ENCODE measurements around the gene TMEM14A.
"Not testable (repeated sequence)": the region's sequence is repeated elsewhere in the genome, so short reads cannot be mapped to it uniquely, and the experiment has no call there.

TMEM14A gene

GRCh38 chr6:52686878-52687699 is 16.2 kb downstream of the TMEM14A start:
- H2AFZ ChIP-seq (ENCODE audit: low read depth, low read length), result no peak overlapping the region
- H3K27me3 ChIP-seq (ENCODE audit: insufficient read depth, low read length), result no peaks in the 10 kb centered on the region
- no peaks in the 10 kb centered on the region for H3K36me3 ChIP-seq (ENCODE audit: insufficient read depth, low read length)
- no peaks in the 10 kb centered on the region for H3K4me1 ChIP-seq (ENCODE audit: insufficient read depth, low read length)
- no peak overlapping the region for H3K4me3 ChIP-seq (ENCODE audit: low read length)
- no peaks in the 10 kb centered on the region for H3K9me3 ChIP-seq (ENCODE audit: low read length)

DNA sequence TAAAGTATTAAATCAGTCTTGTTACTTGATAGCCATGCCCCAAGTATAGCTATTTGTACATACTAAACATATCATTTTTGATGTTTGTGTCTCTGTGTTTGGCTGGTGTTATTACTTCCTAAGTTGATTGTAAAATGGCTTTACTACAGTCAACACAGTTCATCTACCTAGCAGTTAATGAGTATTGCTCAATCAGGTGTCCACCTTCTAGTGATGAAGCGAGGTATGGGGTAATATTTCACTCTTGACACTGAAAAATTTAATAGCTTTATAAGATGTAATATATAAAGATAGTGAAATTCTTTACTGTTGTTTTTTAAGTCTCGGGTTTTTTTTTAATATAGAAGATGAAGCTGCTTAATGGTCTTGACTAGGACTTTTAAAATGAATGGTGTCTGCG is 18.9 kb downstream of the TMEM14A start:
- Histone ChIP-seq H3K4me1 (ENCODE audit: insufficient read depth, low read length) (no peaks in the 10 kb centered on the region), H3K27me3 (ENCODE audit: insufficient read depth, low read length) (no peaks in the 10 kb centered on the region), H3K4me3 (ENCODE audit: low read length) (no peak overlapping the region), H2AFZ (ENCODE audit: low read depth, low read length) (no peak overlapping the region), H3K36me3 (ENCODE audit: insufficient read depth, low read length) (no peaks in the 10 kb centered on the region), H3K9me3 (ENCODE audit: low read length) (no peaks in the 10 kb centered on the region)

DNA sequence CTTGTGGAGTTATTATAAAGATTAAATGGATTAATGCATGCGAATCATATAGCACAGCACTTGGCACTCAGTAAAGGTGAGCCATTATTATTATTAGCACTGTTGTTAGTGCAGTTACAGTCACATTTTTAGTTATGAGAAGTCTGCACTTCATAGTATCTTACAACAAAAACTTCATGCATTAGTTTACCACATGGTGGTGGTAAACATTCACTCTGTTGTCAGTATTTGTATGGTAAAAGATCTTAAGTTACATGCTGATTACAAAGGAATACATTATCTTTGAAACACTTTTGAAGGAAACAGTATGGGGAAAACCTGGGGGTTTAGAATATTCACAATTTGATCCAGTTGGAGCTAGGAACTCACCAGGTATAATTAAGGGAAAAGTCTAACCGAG is 20.8 kb downstream of the TMEM14A start:
- H3K4me3 ChIP-seq (ENCODE audit: low read length), result no peak overlapping the region
- no peaks in the 10 kb centered on the region for H3K36me3 ChIP-seq (ENCODE audit: insufficient read depth, low read length)
- no peak overlapping the region for H2AFZ ChIP-seq (ENCODE audit: low read depth, low read length)
- no peaks in the 10 kb centered on the region for H3K27me3 ChIP-seq (ENCODE audit: insufficient read depth, low read length)
- no peaks in the 10 kb centered on the region for H3K4me1 ChIP-seq (ENCODE audit: insufficient read depth, low read length)
- H3K9me3 ChIP-seq (ENCODE audit: low read length), result no peaks in the 10 kb centered on the region

DNA sequence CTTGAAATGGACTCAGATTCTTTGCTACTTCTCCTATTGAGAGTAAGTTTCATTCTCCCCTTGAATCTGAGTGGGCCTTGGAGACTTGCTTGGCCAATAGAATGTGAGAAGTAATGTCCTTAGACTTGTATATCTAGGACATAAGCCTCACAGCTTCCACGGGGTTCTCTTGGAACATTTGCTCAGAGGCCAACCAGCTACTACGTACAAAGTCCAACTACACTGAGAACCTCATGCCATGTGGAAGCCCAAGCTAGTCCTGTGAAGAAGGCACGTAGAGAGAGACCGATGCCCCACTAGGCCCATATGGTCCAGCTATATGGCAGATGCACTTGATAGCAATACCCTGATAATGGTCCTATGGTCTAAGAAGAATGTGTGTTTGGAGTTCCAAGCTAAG is 22.9 kb downstream of the TMEM14A start:
- Histone ChIP-seq H3K36me3 (ENCODE audit: insufficient read depth, low read length) (no peaks in the 10 kb centered on the region), H3K4me3 (ENCODE audit: low read length) (no peak overlapping the region), H2AFZ (ENCODE audit: low read depth, low read length) (no peak overlapping the region), H3K4me1 (ENCODE audit: insufficient read depth, low read length) (no peaks in the 10 kb centered on the region), H3K27me3 (ENCODE audit: insufficient read depth, low read length) (no peaks in the 10 kb centered on the region), H3K9me3 (ENCODE audit: low read length) (no peaks in the 10 kb centered on the region)

DNA sequence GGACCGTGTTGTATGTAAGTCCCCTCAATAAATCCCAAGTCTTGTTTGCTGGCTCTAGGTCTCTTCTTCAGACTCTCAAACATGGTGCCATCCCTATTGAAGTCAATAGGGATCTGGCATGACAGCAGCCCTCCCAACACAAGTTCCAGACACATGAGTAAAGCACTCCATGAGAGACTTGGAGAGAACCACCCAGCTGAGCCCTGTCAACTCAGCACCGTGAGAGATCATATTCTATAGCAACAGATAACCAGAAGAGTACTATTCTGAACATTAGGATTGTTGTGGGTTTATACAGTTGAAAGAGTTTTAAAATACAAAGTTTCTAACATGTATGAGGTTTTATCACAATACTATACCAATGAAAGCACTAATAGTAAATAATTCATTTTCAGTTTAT is 23.5 kb downstream of the TMEM14A start:
- no peaks in the 10 kb centered on the region for H3K27me3 ChIP-seq (ENCODE audit: insufficient read depth, low read length)
- no peak overlapping the region for H3K4me3 ChIP-seq (ENCODE audit: low read length)
- H3K4me1 ChIP-seq (ENCODE audit: insufficient read depth, low read length), result no peaks in the 10 kb centered on the region

DNA sequence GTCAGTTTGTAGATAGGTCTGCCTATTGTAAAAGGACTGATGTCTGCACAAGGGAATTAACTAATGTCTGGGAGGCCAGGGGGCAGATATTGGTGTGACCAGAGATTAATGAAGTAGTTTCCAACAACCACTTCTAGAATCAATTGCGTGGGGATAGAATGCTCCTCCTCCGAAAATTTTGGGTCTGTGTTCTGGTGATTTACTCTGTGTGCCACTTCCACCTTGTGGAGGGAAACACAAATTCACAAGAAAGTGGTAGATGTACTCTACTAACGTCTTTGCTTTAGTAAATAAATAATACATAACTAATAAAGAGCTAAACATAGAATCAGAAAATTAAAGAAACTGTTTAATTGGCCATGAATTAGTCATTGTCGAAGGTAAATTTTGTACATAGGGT is 25.5 kb downstream of the TMEM14A start:
- Histone ChIP-seq H3K9me3 (ENCODE audit: low read length) (no peaks in the 10 kb centered on the region), H3K4me1 (ENCODE audit: insufficient read depth, low read length) (no peaks in the 10 kb centered on the region), H3K4me3 (ENCODE audit: low read length) (no peak overlapping the region), H3K36me3 (ENCODE audit: insufficient read depth, low read length) (no peaks in the 10 kb centered on the region), H3K27me3 (ENCODE audit: insufficient read depth, low read length) (no peaks in the 10 kb centered on the region), H2AFZ (ENCODE audit: low read depth, low read length) (no peak overlapping the region)

More for the DNA sequence above, 23.5 kb downstream of the TMEM14A start:
- H3K36me3 ChIP-seq (ENCODE audit: insufficient read depth, low read length), result no peaks in the 10 kb centered on the region
- no peaks in the 10 kb centered on the region for H3K9me3 ChIP-seq (ENCODE audit: low read length)
- no peak overlapping the region for H2AFZ ChIP-seq (ENCODE audit: low read depth, low read length)

GRCh38 chr6:52697903-52698302 is 27.0 kb downstream of the TMEM14A start:
- Histone ChIP-seq H3K27me3 (ENCODE audit: insufficient read depth, low read length) (no peaks in the 10 kb centered on the region), H3K4me3 (ENCODE audit: low read length) (no peak overlapping the region), H3K36me3 (ENCODE audit: insufficient read depth, low read length) (no peaks in the 10 kb centered on the region), H2AFZ (ENCODE audit: low read depth, low read length) (no peak overlapping the region), H3K4me1 (ENCODE audit: insufficient read depth, low read length) (no peaks in the 10 kb centered on the region), H3K9me3 (ENCODE audit: low read length) (no peaks in the 10 kb centered on the region)

- Histone ChIP-seq H3K4me3 (ENCODE audit: low read length) (no peak overlapping the region), H3K27me3 (ENCODE audit: insufficient read depth, low read length) (no peaks in the 10 kb centered on the region), H3K36me3 (ENCODE audit: insufficient read depth, low read length) (no peaks in the 10 kb centered on the region), H3K9me3 (ENCODE audit: low read length) (no peaks in the 10 kb centered on the region), H3K4me1 (ENCODE audit: insufficient read depth, low read length) (no peaks in the 10 kb centered on the region), H2AFZ (ENCODE audit: low read depth, low read length) (no peak overlapping the region)
Measured at GRCh38 chr6:52704060-52704459, 33.1 kb downstream of the TMEM14A start.

DNA sequence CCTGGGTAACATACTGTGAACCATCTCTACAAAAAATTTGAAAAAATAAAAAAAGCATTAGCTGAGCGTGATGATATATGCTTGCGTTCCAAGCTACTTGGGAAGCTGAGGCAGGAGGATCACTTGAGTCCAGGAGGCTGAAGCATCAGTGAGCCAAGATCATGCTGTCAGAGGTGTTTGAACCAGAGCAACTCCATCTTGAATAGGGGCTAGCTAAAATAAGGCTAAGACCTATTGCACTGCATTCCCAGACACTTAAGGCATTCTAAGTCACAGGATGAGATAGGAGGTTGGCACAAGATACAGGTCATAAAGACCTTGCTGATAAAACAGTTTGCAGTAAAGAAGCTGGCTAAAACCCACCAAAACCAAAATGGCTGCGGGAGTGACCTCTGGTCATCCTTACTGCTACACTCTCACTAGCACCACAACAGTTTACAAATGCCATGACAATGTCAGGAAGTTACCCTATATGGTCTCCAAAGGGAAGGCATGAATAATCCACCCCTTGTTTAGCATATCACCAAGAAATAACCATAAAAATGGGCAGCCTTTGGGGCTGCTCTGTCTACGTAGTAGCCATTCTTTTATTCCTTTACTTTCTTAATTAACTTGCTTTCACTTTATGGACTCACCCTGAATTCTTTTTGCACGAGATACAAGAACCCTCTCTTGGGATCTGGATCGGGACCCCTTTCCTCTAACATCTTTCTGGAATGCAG is 34.0 kb downstream of the TMEM14A start:
- H3K4me3 ChIP-seq (ENCODE audit: low read length); H3K36me3 ChIP-seq (ENCODE audit: insufficient read depth, low read length); H3K4me1 ChIP-seq (ENCODE audit: insufficient read depth, low read length): not testable (repeated sequence)

DNA sequence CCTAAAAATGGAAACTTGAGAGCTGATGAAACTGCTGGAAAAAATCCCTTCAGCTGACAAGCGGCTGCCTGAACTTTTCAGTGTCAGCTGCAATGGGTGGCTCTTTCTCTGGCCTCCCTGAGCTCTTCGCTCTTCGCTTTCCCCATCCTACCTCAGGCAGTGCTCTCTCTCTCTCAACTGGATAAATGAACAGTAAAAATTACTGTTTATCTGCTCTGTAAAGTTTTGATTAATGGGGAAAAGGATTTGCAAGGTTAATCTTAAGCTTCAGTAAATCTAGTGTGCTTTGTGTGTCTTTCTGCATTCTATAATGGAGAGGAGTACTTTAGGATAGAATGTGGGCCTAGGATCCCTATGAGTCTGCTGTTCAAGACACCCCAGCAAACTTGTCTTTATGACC is 35.1 kb downstream of the TMEM14A start:
- H3K4me3 ChIP-seq (ENCODE audit: low read length), result no peak overlapping the region
- no peak overlapping the region for H2AFZ ChIP-seq (ENCODE audit: low read depth, low read length)
- H3K36me3 ChIP-seq (ENCODE audit: insufficient read depth, low read length), result no peaks in the 10 kb centered on the region
- H3K9me3 ChIP-seq (ENCODE audit: low read length), result no peaks in the 10 kb centered on the region
- H3K27me3 ChIP-seq (ENCODE audit: insufficient read depth, low read length), result no peaks in the 10 kb centered on the region
- H3K4me1 ChIP-seq (ENCODE audit: insufficient read depth, low read length), result no peaks in the 10 kb centered on the region

More for the DNA sequence above, 34.0 kb downstream of the TMEM14A start:
- not testable (repeated sequence) for H3K9me3 ChIP-seq (ENCODE audit: low read length); H3K27me3 ChIP-seq (ENCODE audit: insufficient read depth, low read length); H2AFZ ChIP-seq (ENCODE audit: low read depth, low read length)

DNA sequence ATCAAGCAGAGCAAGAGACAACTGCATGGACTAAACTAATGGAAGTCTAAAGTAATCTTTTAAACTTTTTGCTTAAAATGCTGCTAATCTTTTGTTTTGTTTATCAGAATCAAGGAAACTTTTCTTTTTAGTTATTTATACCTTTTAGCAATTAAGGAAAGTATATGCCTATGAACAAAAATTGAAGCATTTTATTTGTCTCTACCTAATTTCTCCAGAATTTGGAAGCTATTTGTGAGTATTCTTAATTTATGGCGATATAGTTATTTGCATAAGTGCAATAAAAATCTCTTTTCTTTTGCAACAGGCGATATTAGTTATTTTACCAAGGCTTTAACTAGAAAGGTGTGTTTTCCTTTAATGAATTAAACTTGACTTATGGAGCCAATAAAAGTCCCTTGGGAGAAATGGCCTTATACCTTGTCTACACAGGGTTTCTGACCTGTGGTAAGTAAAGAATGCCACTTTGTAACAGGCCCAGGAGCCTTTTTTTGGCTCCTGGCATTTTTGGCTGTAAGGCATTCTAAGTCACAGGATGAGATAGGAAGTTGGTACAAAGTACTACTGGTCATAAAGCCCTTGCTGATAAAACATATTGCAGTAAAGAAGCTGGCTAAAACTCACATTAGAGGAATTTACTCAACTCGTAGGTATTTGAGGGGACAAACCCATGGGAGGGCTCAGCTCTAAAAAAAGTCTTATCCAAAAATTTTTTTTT is 37.2 kb downstream of the TMEM14A start:
- Histone ChIP-seq H3K9me3 (ENCODE audit: low read length) (no peaks in the 10 kb centered on the region), H3K27me3 (ENCODE audit: insufficient read depth, low read length) (no peaks in the 10 kb centered on the region), H2AFZ (ENCODE audit: low read depth, low read length) (no peak overlapping the region), H3K4me1 (ENCODE audit: insufficient read depth, low read length) (no peaks in the 10 kb centered on the region), H3K36me3 (ENCODE audit: insufficient read depth, low read length) (no peaks in the 10 kb centered on the region), H3K4me3 (ENCODE audit: low read length) (no peak overlapping the region)

DNA sequence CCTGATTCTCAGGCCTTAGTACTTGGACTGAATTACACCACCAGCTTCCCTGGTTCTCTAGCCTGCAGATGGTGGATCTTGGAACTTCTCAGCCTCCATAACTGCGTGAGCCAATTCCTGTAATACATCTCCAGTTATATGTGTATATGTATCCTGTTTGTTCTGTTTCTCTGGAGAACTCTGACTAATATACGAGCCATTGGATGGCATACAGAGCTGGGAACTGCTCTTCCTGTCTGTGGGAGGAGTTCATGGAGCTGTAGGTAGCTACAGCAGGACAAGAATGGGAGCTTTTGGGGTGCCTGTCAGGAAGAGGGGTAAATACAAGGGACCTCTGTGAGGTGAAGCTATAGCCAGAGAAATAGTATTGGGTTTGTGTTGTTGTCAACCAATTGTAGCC is 41.2 kb downstream of the TMEM14A start:
- H3K36me3 ChIP-seq (ENCODE audit: insufficient read depth, low read length), result no peaks in the 10 kb centered on the region
- no peak overlapping the region for H2AFZ ChIP-seq (ENCODE audit: low read depth, low read length)
- H3K27me3 ChIP-seq (ENCODE audit: insufficient read depth, low read length), result no peaks in the 10 kb centered on the region
- H3K4me3 ChIP-seq (ENCODE audit: low read length), result no peak overlapping the region
- H3K4me1 ChIP-seq (ENCODE audit: insufficient read depth, low read length), result no peaks in the 10 kb centered on the region
- H3K9me3 ChIP-seq (ENCODE audit: low read length), result no peaks in the 10 kb centered on the region

DNA sequence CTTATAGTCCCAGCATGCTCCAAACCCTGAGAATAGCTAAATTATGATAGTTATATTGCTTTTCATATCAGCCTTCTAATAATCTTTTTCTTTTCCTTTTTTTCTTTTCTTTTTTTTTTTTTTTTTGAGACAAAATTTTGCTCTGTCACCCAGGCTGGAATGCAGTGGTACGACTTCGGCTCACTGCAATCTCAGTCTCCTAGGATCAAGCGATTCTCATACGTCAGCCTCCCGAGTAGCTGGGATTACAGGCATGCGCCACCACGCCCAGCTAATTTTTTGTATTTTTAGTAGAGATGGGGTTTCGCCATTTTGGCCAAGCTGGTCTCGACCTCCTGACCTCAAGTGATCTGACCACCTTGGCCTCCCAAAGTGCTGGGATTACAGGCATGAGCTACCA is 43.8 kb downstream of the TMEM14A start:
- H3K36me3 ChIP-seq (ENCODE audit: insufficient read depth, low read length); H2AFZ ChIP-seq (ENCODE audit: low read depth, low read length); H3K4me3 ChIP-seq (ENCODE audit: low read length); H3K9me3 ChIP-seq (ENCODE audit: low read length); H3K27me3 ChIP-seq (ENCODE audit: insufficient read depth, low read length); H3K4me1 ChIP-seq (ENCODE audit: insufficient read depth, low read length): not testable (repeated sequence)
